ENCODE measurements around the gene LRP5.

DNA sequence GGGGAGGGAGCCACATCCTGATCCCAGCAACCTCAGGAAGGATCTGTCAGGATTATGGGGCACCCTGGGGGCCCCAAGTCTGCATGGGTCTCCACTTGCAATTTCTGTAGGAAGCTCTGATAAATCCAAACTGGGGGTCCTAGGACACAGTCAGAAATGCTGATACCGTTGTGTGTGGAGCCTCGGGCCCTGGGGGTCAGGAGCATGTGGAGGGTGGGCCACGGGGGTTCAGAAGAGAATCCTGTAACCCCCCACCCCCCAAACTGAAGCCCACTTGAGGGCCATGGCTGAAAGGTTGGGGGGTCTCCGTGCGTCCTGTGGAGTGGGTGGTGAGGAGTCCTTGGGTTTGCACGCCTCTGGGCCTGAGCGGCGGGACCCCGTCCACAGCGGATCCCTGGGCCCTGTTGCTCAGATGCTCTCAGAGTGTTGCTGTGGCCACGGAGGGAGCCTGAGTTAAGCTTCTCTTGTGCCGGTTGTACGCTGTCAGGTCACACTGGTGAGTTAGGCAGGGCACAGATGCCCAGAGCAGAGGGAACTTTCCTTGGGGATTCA is 72.2 kb downstream of the LRP5 start:
- TF ChIP-seq, protein P1, sequence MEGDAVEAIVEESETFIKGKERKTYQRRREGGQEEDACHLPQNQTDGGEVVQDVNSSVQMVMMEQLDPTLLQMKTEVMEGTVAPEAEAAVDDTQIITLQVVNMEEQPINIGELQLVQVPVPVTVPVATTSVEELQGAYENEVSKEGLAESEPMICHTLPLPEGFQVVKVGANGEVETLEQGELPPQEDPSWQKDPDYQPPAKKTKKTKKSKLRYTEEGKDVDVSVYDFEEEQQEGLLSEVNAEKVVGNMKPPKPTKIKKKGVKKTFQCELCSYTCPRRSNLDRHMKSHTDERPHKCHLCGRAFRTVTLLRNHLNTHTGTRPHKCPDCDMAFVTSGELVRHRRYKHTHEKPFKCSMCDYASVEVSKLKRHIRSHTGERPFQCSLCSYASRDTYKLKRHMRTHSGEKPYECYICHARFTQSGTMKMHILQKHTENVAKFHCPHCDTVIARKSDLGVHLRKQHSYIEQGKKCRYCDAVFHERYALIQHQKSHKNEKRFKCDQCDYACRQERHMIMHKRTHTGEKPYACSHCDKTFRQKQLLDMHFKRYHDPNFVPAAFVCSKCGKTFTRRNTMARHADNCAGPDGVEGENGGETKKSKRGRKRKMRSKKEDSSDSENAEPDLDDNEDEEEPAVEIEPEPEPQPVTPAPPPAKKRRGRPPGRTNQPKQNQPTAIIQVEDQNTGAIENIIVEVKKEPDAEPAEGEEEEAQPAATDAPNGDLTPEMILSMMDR (optimal IDR thresholded peaks at IDR 0.05 in 1 of 3, IDR thresholded peaks at IDR 0.05 in 1 of 3, conservative IDR thresholded peaks at IDR 0.05 in 1 of 3; ENCODE audit: extremely low read depth in 1 of 3, insufficient read depth in 2 of 3, low read length in 3 of 3) = no peak
- no peak for TF ChIP-seq EZH2 (IDR thresholded peaks at IDR 0.05; ENCODE audit: low read length)

All from keratinocyte (primary cell).